Liver (tissue), 3 donors: ENCODE measurements around the gene PATJ.

Source experiments
- FOXA1 ChIP-seq: IDR thresholded peaks from 2 replicates; pipeline ENCODE4 v1.6.1; 2016; ENCODE audit warnings: antibody characterized with exemption
- GABPA ChIP-seq, 2 donors: IDR thresholded peaks in 1 of 2; conservative IDR thresholded peaks in 1 of 2; 2 replicates each; pipeline ENCODE4 v1.6.1; 2016; ENCODE audit warnings: antibody characterized with exemption in 2 of 2, mild to moderate bottlenecking in 1 of 2, moderate library complexity in 1 of 2
- HNF4G ChIP-seq: IDR thresholded peaks from 2 replicates; pipeline ENCODE4 v1.6.1; 2016; ENCODE audit warnings: antibody characterized with exemption
- JUND ChIP-seq, 2 donors: IDR thresholded peaks; 2 replicates each; pipeline ENCODE4 v1.6.1; 2016; ENCODE audit warnings: antibody characterized with exemption in 2 of 2
- MAX ChIP-seq: IDR thresholded peaks from 2 replicates; pipeline ENCODE4 v1.6.1; 2016; ENCODE audit warnings: antibody characterized with exemption
- RAD21 ChIP-seq, 2 donors: IDR thresholded peaks; 2 replicates each; pipeline ENCODE4 v1.6.1; 2016; ENCODE audit warnings: antibody characterized with exemption in 2 of 2, mild to moderate bottlenecking in 2 of 2
- RXRA ChIP-seq, 2 donors: IDR thresholded peaks; 2 replicates each; pipeline ENCODE4 v1.6.1; 2017 to 2018; ENCODE audit warnings: antibody characterized with exemption in 2 of 2, mild to moderate bottlenecking in 1 of 2
- SP1 ChIP-seq: IDR thresholded peaks from 2 replicates; pipeline ENCODE4 v1.6.1; 2018; ENCODE audit warnings: antibody characterized with exemption, mild to moderate bottlenecking
- TAF1 ChIP-seq: conservative IDR thresholded peaks from 2 replicates; pipeline ENCODE4 v1.6.1; 2016; ENCODE audit warnings: antibody characterized with exemption, mild to moderate bottlenecking
- YY1 ChIP-seq: IDR thresholded peaks from 2 replicates; pipeline ENCODE4 v1.6.1; 2016; ENCODE audit warnings: antibody characterized with exemption, mild to moderate bottlenecking
- TF ChIP-seq, protein P1 (sequence below): fragments of 150-350 bp; IDR thresholded peaks from 2 replicates; pipeline ENCODE4 v1.5.1; 2017; ENCODE audit warnings: improper control_type of control experiment, low read depth, low read length; ENCODE audit not compliant: missing input control
- TF ChIP-seq, protein P2 (sequence below): IDR thresholded peaks from 2 replicates; pipeline ENCODE4 v1.6.1; 2016; ENCODE audit warnings: antibody characterized with exemption, mild to moderate bottlenecking
- TF ChIP-seq, protein P3 (sequence below): IDR thresholded peaks from 2 replicates; pipeline ENCODE4 v1.6.1; 2016; ENCODE audit warnings: antibody characterized with exemption
- TF ChIP-seq, protein P4 (sequence below): IDR thresholded peaks from 2 replicates; pipeline ENCODE4 v1.6.1; 2016; ENCODE audit warnings: antibody characterized with exemption
- donor health status: healthy.
- donor health status: healthy.

DNA sequence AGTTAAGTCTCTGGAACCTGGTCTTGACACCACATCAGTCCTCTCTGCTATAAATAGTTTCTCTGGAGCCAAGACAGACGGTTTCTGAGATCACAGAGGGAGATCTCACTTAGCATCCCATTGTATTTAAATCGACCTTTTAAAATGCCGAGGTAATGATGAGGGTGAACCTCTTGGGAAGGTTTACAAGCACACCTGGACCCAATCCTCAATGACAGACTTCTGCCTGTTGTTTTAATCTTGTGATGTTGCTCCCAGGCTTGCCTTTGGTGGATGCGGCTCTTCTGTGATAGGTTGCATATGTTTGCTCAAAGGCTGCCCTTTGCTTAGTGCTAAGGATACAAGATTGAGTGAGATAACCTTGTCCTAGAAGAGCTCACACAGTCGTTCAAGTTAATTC is 347.7 kb downstream of the PATJ start:
- TF ChIP-seq, protein P1, sequence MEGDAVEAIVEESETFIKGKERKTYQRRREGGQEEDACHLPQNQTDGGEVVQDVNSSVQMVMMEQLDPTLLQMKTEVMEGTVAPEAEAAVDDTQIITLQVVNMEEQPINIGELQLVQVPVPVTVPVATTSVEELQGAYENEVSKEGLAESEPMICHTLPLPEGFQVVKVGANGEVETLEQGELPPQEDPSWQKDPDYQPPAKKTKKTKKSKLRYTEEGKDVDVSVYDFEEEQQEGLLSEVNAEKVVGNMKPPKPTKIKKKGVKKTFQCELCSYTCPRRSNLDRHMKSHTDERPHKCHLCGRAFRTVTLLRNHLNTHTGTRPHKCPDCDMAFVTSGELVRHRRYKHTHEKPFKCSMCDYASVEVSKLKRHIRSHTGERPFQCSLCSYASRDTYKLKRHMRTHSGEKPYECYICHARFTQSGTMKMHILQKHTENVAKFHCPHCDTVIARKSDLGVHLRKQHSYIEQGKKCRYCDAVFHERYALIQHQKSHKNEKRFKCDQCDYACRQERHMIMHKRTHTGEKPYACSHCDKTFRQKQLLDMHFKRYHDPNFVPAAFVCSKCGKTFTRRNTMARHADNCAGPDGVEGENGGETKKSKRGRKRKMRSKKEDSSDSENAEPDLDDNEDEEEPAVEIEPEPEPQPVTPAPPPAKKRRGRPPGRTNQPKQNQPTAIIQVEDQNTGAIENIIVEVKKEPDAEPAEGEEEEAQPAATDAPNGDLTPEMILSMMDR, result no peak
- TF ChIP-seq YY1 (no peak), HNF4G (no peak), GABPA (IDR thresholded peaks at IDR 0.05 in 1 of 2, conservative IDR thresholded peaks at IDR 0.05 in 1 of 2) (no peak), TAF1 (no peak), MAX (no peak), FOXA1 (no peak), SP1 (no peak), RAD21 (IDR thresholded peaks at IDR 0.05) (no peak), JUND (IDR thresholded peaks at IDR 0.05) (no peak), RXRA (IDR thresholded peaks at IDR 0.05) (no peak)
- TF ChIP-seq, protein P2, sequence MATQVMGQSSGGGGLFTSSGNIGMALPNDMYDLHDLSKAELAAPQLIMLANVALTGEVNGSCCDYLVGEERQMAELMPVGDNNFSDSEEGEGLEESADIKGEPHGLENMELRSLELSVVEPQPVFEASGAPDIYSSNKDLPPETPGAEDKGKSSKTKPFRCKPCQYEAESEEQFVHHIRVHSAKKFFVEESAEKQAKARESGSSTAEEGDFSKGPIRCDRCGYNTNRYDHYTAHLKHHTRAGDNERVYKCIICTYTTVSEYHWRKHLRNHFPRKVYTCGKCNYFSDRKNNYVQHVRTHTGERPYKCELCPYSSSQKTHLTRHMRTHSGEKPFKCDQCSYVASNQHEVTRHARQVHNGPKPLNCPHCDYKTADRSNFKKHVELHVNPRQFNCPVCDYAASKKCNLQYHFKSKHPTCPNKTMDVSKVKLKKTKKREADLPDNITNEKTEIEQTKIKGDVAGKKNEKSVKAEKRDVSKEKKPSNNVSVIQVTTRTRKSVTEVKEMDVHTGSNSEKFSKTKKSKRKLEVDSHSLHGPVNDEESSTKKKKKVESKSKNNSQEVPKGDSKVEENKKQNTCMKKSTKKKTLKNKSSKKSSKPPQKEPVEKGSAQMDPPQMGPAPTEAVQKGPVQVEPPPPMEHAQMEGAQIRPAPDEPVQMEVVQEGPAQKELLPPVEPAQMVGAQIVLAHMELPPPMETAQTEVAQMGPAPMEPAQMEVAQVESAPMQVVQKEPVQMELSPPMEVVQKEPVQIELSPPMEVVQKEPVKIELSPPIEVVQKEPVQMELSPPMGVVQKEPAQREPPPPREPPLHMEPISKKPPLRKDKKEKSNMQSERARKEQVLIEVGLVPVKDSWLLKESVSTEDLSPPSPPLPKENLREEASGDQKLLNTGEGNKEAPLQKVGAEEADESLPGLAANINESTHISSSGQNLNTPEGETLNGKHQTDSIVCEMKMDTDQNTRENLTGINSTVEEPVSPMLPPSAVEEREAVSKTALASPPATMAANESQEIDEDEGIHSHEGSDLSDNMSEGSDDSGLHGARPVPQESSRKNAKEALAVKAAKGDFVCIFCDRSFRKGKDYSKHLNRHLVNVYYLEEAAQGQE, result no peak
- TF ChIP-seq, protein P3, sequence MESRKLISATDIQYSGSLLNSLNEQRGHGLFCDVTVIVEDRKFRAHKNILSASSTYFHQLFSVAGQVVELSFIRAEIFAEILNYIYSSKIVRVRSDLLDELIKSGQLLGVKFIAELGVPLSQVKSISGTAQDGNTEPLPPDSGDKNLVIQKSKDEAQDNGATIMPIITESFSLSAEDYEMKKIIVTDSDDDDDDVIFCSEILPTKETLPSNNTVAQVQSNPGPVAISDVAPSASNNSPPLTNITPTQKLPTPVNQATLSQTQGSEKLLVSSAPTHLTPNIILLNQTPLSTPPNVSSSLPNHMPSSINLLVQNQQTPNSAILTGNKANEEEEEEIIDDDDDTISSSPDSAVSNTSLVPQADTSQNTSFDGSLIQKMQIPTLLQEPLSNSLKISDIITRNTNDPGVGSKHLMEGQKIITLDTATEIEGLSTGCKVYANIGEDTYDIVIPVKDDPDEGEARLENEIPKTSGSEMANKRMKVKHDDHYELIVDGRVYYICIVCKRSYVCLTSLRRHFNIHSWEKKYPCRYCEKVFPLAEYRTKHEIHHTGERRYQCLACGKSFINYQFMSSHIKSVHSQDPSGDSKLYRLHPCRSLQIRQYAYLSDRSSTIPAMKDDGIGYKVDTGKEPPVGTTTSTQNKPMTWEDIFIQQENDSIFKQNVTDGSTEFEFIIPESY, result no peak
- TF ChIP-seq, protein P4, sequence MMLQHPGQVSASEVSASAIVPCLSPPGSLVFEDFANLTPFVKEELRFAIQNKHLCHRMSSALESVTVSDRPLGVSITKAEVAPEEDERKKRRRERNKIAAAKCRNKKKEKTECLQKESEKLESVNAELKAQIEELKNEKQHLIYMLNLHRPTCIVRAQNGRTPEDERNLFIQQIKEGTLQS, result no peak
